AG04450 (cell line): Measurements from ENCODE around the gene PKDCC. TPM values are rescaled to one million over a fixed set of nuclear protein-coding genes. Genes with fewer than 3 reads are reported as not detected.

Experiments
- CTCF ChIA-PET: fragments of 300-600, 350-600 bp; formaldehyde crosslinking; extraction: SDS; loops from one replicate; lab custom pipeline; 2022; ENCODE audit warnings: antibody characterized with exemption, inconsistent platforms; lab: Charles Lee
- POLR2A ChIA-PET: fragments of 350-600 bp; formaldehyde crosslinking; extraction: SDS; loops from one replicate; lab custom pipeline; 2021; ENCODE audit warnings: antibody characterized with exemption, inconsistent platforms; lab: Yijun Ruan, JAX
- DNase-seq: peaks from one replicate; pipeline ENCODE4 v3.0.0-alpha.2; 2011; ENCODE audit warnings: low read depth, low spot score
- H3K27ac ChIP-seq: one replicate; pipeline ENCODE4 v1.5.1; 2012; ENCODE audit warnings: low read depth, low read length, control low read depth
- H3K27me3 ChIP-seq: one replicate; pipeline ENCODE4 v1.6.0; 2012; ENCODE audit warnings: low read length; ENCODE audit not compliant: control insufficient read depth, insufficient read depth
- H3K4me3 ChIP-seq: 2 replicates; pipeline ENCODE4 v1.5.1; 2011; ENCODE audit warnings: mild to moderate bottlenecking, low read depth, low read length, control low read depth
- H3K9me3 ChIP-seq: 2 replicates; pipeline ENCODE4 v1.5.1; 2012; ENCODE audit warnings: low read length; ENCODE audit not compliant: control insufficient read depth, insufficient read depth
- polyA plus RNA-seq: library from polyadenylated mRNA; depleted of rRNA; stranded (reverse); fragments of >200 nt; gene quantifications from 2 replicates; pipeline ENCODE4 v1.2.3, GENCODE V29; 2011
- TF ChIP-seq, protein P1 (sequence below): IDR thresholded peaks from 2 replicates; pipeline ENCODE4 v1.5.1; 2011; ENCODE audit warnings: low read depth, low read length, control low read depth, inconsistent platforms

Gene PKDCC
- polyA plus RNA-seq, 1 experiment, result 87.0 TPM

DNA sequence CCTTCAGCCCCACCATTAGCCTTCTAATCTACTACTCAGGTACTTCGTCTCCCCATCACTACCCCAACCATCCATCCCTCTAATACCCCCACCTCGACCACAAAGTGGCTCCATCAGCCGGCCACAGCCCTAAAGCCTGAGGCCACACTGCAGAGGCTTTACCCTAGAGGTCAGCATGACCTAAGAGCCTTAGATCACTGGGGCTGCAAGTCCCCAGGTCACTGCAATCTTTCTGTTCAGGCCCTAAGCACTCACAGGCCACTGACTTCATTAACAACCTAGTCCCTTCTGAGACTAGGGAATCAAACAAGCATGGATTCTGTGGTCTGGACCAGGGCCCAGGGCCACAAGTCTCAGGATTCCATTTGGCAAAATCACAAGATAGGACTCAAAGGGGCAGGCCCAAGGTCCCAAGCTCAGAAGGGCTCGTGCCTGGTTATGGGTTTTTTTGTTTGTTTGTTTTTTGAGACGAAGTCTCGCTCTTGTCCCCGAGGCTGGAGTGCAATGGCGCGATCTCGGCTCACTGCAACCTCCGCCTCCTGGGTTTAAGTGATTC is 37.0 kb upstream of the PKDCC start:
- Histone ChIP-seq H3K27ac (no peak overlapping the region), H3K4me3 (no peak overlapping the region), H3K9me3 (no peaks in the 10 kb centered on the region), H3K27me3 (peaks cover 4% of the 10 kb centered on the region)
- peak; percentile 16 for DNase-seq
- TF ChIP-seq, protein P1, sequence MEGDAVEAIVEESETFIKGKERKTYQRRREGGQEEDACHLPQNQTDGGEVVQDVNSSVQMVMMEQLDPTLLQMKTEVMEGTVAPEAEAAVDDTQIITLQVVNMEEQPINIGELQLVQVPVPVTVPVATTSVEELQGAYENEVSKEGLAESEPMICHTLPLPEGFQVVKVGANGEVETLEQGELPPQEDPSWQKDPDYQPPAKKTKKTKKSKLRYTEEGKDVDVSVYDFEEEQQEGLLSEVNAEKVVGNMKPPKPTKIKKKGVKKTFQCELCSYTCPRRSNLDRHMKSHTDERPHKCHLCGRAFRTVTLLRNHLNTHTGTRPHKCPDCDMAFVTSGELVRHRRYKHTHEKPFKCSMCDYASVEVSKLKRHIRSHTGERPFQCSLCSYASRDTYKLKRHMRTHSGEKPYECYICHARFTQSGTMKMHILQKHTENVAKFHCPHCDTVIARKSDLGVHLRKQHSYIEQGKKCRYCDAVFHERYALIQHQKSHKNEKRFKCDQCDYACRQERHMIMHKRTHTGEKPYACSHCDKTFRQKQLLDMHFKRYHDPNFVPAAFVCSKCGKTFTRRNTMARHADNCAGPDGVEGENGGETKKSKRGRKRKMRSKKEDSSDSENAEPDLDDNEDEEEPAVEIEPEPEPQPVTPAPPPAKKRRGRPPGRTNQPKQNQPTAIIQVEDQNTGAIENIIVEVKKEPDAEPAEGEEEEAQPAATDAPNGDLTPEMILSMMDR, result no peak
- ChIA-PET CTCF (interaction anchor here (0.6 kb wide), 1 partner anchor 727 kb away, joined by 3 read pairs; no protein-coding TSS in a partner anchor), POLR2A (no interaction called here)

DNA sequence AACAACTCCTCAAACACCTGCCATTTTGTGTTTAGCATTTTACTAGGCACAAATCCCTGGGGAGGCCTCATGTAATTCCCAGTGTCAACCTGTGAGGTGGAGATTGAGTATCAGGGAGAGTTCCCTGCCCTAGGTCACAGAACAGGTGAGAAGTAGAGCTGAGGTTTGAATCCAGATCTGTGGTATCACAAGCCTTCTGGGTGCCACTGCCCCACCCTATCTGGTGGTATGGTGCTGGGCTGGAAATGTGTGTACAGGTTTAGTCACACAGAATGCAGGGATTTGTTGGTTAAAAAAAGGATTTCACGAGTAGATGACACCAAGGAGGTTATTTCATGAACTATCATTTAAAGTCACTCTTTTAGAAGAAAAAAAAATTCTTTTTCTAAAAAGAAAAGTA is 35.7 kb upstream of the PKDCC start:
- POLR2A ChIA-PET, result no interaction called here
- CTCF ChIA-PET, result no interaction called here
- TF ChIP-seq, protein P1, result no peak

DNA sequence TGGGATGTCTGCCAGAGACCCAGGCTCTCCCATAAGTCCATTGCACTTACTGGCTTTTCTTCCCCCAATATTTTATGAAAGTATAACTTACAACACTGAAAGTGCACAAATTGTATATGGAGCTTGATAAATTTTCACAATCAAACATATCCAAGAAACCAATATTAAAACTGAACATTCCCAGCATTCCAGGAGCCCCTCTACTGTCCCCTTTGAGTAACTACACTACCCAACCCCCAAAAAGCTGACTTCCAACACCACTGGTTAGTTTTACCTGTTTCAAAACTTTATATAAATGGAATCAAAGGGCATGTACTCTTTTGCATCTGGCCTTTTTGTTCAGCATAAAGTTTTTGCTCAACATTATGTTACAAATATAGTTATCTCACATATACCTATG is 35.2 kb upstream of the PKDCC start:
- POLR2A ChIA-PET, result no interaction called here

More for the DNA sequence above, 35.7 kb upstream of the PKDCC start:
- H3K4me3 ChIP-seq, result no peak overlapping the region
- H3K9me3 ChIP-seq, result no peaks in the 10 kb centered on the region
- DNase-seq, result no peak
- H3K27ac ChIP-seq, result no peak overlapping the region
- peaks cover 2% of the 10 kb centered on the region for H3K27me3 ChIP-seq

DNA sequence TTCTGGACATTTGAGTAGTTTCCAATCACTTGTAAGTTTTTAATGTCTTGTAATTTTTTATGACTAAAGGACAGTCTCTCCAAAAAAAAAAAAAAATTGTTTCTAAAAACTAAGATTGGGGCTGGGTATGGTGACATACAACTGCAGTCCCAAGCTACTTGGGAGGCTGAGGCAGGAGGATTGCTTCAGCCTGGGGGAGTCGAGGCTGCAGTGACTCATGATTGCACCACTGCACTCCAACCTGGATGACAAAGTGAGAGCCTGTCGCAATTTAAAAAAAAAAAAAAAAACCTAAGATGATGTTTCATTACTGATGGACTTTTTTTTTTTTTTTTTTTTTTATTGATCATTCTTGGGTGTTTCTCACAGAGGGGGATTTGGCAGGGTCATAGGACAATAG is 34.4 kb upstream of the PKDCC start:
- Histone ChIP-seq H3K27me3 (no peaks in the 10 kb centered on the region), H3K27ac (no peak overlapping the region), H3K4me3 (no peak overlapping the region), H3K9me3 (no peaks in the 10 kb centered on the region)
- POLR2A ChIA-PET, result interaction anchor here (0.7 kb wide), 1 partner anchor 11 kb away, joined by 3 read pairs; no protein-coding TSS in a partner anchor
- no peak for DNase-seq
- TF ChIP-seq, protein P1, result no peak
- CTCF ChIA-PET, result no interaction called here

More for the DNA sequence above, 35.2 kb upstream of the PKDCC start:
- TF ChIP-seq, protein P1, result 0 out of 2 replicates have a peak, but pooled peaks have one; percentile 10
- H3K4me3 ChIP-seq, result no peak overlapping the region
- no peak for DNase-seq
- no peak overlapping the region for H3K27ac ChIP-seq
- H3K9me3 ChIP-seq, result no peaks in the 10 kb centered on the region
- no peaks in the 10 kb centered on the region for H3K27me3 ChIP-seq
- CTCF ChIA-PET, result no interaction called here

DNA sequence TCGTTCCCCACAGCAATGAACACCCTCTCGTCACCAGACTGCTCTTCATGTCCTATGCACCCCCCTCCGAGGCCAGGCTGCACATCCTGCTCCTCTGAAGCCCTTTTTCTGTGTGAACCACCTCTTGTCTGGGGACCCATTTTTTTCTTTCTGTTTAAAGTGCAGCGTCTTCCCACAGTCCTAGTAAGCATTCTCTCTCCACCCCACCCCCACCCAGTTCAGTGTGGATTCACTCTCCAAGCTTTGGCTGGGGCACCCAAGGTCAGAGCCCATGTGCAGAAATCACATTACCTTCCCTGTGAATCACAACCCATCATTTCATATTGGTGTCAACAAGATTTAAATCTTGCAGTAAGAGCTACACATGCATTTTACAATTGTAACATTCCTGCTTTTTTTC is 26.4 kb upstream of the PKDCC start:
- ChIA-PET POLR2A (interaction anchor here (0.6 kb wide), 2 partner anchors 32 to 41 kb away, joined by 5 to 11 read pairs; no protein-coding TSS in a partner anchor), CTCF (interaction anchor here (1.7 kb wide), 1 partner anchor 168 kb away, joined by 4 read pairs; no protein-coding TSS in a partner anchor)
- H3K27ac ChIP-seq, result no peak overlapping the region
- H3K27me3 ChIP-seq, result no peaks in the 10 kb centered on the region
- no peaks in the 10 kb centered on the region for H3K9me3 ChIP-seq
- DNase-seq, result peak; percentile 43
- H3K4me3 ChIP-seq, result no peak overlapping the region
- TF ChIP-seq, protein P1, result no peak
